ENCODE data around the gene CDH13.

DNA sequence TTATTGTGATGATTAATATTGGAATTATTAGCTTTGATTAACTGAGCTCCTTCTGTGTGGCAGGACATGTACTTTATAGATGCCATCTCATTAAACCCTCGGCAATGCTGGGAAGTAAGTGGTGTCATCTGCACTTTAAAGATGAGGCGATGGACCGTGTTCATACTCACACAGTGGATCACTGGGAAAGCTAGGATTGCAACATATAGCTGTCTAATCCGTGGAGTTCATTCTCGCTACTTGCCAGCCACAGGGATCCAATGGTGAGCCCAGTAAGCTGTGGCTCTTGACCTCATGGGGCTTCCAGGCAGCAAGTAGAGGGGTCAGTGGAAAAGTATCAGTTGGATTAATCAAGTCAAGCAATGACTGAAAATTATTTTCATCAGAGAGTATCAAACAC, 587.9 kb downstream of the CDH13 start:
- TF ChIP-seq, protein P1, sequence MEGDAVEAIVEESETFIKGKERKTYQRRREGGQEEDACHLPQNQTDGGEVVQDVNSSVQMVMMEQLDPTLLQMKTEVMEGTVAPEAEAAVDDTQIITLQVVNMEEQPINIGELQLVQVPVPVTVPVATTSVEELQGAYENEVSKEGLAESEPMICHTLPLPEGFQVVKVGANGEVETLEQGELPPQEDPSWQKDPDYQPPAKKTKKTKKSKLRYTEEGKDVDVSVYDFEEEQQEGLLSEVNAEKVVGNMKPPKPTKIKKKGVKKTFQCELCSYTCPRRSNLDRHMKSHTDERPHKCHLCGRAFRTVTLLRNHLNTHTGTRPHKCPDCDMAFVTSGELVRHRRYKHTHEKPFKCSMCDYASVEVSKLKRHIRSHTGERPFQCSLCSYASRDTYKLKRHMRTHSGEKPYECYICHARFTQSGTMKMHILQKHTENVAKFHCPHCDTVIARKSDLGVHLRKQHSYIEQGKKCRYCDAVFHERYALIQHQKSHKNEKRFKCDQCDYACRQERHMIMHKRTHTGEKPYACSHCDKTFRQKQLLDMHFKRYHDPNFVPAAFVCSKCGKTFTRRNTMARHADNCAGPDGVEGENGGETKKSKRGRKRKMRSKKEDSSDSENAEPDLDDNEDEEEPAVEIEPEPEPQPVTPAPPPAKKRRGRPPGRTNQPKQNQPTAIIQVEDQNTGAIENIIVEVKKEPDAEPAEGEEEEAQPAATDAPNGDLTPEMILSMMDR (IDR thresholded peaks at IDR 0.05): no peak
- no peak for TF ChIP-seq EP300 (IDR thresholded peaks at IDR 0.05)
